ENCODE data around the gene CSGALNACT2.

Gene CSGALNACT2

DNA sequence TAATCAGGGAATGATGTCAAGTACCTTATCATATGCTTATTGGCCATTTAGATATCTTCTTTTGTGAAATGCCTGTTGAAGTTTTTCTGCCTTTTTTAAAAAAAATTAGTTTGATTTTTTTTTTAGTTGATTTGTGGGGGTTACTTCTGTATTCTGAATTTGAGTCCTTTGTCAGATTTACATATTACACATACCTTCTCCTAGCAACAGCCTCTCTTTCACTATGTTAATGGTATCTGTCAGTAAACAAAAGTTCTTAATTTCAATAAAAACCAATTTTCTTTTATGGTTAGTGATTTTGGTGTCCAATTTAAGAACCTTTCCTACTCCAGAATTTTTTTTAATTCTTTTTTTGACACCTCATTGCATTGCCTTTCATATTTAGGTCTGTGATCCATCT lies 52.0 kb downstream of the CSGALNACT2 start:
- Histone ChIP-seq H3K4me3 (ENCODE audit: low read length) (no peak overlapping the region), H3K27me3 (ENCODE audit: control insufficient read depth, insufficient read depth, low read length) (no peaks in the 10 kb centered on the region), H3K36me3 (ENCODE audit: control insufficient read depth, insufficient read depth, low read length) (peaks cover 2% of the 10 kb centered on the region), H3K9ac (ENCODE audit: low read length) (no peak overlapping the region), H3K27ac (ENCODE audit: low read depth, low read length) (no peak overlapping the region), H3K4me1 (ENCODE audit: control insufficient read depth, insufficient read depth, low read length) (no peaks in the 10 kb centered on the region)

DNA sequence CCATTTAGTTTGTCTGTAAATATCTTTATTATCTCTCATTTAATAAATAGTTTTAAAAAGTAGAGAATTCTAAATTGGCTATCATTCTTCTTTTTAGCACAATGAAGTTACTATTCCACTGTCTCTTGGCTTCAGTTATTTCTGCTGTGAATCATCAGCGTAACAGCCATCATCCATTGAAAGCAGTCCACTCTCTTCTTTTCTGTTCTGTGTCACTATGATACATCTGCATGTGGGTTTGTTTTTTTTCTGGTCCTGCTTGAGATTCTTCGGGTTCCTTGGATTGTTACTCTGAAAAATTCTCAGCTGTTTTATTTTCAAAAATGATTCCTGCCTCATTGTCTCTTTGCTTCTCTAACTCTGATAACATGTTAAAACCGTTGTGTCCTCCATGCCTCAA lies 52.5 kb downstream of the CSGALNACT2 start:
- Histone ChIP-seq H3K4me1 (ENCODE audit: control insufficient read depth, insufficient read depth, low read length) (no peaks in the 10 kb centered on the region), H3K9ac (ENCODE audit: low read length) (no peak overlapping the region), H3K4me3 (ENCODE audit: low read length) (no peak overlapping the region), H3K27ac (ENCODE audit: low read depth, low read length) (no peak overlapping the region), H3K36me3 (ENCODE audit: control insufficient read depth, insufficient read depth, low read length) (peaks cover 2% of the 10 kb centered on the region), H3K27me3 (ENCODE audit: control insufficient read depth, insufficient read depth, low read length) (no peaks in the 10 kb centered on the region)

GRCh38 chr10:43192884-43193283 lies 54.6 kb downstream of the CSGALNACT2 start:
- H3K27ac ChIP-seq (ENCODE audit: low read depth, low read length): no peak overlapping the region
- H3K36me3 ChIP-seq (ENCODE audit: control insufficient read depth, insufficient read depth, low read length): peaks cover 2% of the 10 kb centered on the region

DNA sequence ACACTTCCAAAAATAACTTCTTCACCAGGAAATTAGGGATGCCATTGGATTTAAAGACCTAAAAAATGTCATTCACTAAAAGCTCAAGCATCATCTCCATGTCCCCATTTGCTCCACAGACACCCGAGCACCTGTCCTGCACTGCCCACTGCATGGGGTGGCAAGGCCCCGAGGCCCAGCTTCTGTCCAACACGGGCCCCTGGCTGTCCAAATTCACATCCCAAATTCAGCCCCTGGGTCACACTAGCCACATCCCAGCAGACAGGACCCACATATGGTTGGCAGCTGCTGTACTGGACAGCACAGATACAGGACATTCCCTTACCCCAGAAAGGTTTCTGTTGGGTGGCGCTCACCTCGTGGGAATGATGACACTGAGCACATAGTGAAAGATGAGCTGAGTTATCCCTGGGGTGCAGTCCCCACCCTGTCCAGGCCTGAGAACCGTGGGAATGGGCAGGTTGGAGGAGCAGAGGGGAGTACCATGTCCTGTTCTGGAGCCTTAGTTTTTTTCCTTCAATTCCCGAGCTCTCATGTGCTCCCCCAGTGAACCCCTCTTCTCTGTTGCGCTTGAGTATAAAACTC lies 55.3 kb downstream of the CSGALNACT2 start:
- no peaks in the 10 kb centered on the region for H3K27me3 ChIP-seq (ENCODE audit: control insufficient read depth, insufficient read depth, low read length)
- H3K27ac ChIP-seq (ENCODE audit: low read depth, low read length): no peak overlapping the region
- H3K4me1 ChIP-seq (ENCODE audit: control insufficient read depth, insufficient read depth, low read length): no peaks in the 10 kb centered on the region
- H3K9ac ChIP-seq (ENCODE audit: low read length): no peak overlapping the region
- H3K4me3 ChIP-seq (ENCODE audit: low read length): no peak overlapping the region
- H3K36me3 ChIP-seq (ENCODE audit: control insufficient read depth, insufficient read depth, low read length): no peaks in the 10 kb centered on the region

More at GRCh38 chr10:43192884-43193283, 54.6 kb downstream of the CSGALNACT2 start:
- no peaks in the 10 kb centered on the region for H3K27me3 ChIP-seq (ENCODE audit: control insufficient read depth, insufficient read depth, low read length)
- no peak overlapping the region for H3K9ac ChIP-seq (ENCODE audit: low read length)
- H3K4me1 ChIP-seq (ENCODE audit: control insufficient read depth, insufficient read depth, low read length): no peaks in the 10 kb centered on the region
- H3K4me3 ChIP-seq (ENCODE audit: low read length): no peak overlapping the region

- Histone ChIP-seq H3K9ac (ENCODE audit: low read length) (no peak overlapping the region), H3K27me3 (ENCODE audit: control insufficient read depth, insufficient read depth, low read length) (no peaks in the 10 kb centered on the region)
Observed at GRCh38 chr10:43194266-43194665, 56.0 kb downstream of the CSGALNACT2 start.

DNA sequence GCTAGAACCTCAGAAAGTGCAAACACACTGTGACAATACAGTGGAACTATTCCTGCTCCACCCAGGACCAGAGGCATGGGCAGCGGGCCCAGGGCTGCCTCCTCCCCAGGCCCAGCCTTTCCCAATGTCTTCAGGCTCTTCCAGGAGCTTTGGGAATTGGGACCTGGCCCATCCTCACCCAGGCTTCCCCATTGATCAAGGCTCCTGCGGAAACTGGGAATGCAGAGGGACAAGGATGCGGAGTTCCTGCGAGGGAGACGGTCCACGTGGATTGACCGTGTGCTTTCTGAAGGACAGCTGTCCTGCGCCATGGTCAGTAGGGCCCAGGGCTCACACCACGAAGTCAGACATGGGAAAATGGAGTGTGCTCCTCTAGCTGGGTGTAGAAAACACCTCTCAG lies 56.6 kb downstream of the CSGALNACT2 start:
- H3K36me3 ChIP-seq (ENCODE audit: control insufficient read depth, insufficient read depth, low read length): no peaks in the 10 kb centered on the region
- H3K4me3 ChIP-seq (ENCODE audit: low read length): no peak overlapping the region
- H3K9ac ChIP-seq (ENCODE audit: low read length): no peak overlapping the region
- H3K4me1 ChIP-seq (ENCODE audit: control insufficient read depth, insufficient read depth, low read length): no peaks in the 10 kb centered on the region
- no peak overlapping the region for H3K27ac ChIP-seq (ENCODE audit: low read depth, low read length)
- H3K27me3 ChIP-seq (ENCODE audit: control insufficient read depth, insufficient read depth, low read length): no peaks in the 10 kb centered on the region

More at GRCh38 chr10:43194266-43194665, 56.0 kb downstream of the CSGALNACT2 start:
- H3K4me1 ChIP-seq (ENCODE audit: control insufficient read depth, insufficient read depth, low read length): no peaks in the 10 kb centered on the region
- H3K36me3 ChIP-seq (ENCODE audit: control insufficient read depth, insufficient read depth, low read length): no peaks in the 10 kb centered on the region
- H3K27ac ChIP-seq (ENCODE audit: low read depth, low read length): no peak overlapping the region
- H3K4me3 ChIP-seq (ENCODE audit: low read length): no peak overlapping the region

GRCh38 chr10:43195557-43195956 lies 57.3 kb downstream of the CSGALNACT2 start:
- H3K27me3 ChIP-seq (ENCODE audit: control insufficient read depth, insufficient read depth, low read length): no peaks in the 10 kb centered on the region
- H3K27ac ChIP-seq (ENCODE audit: low read depth, low read length): no peak overlapping the region
- no peak overlapping the region for H3K4me3 ChIP-seq (ENCODE audit: low read length)
- no peaks in the 10 kb centered on the region for H3K36me3 ChIP-seq (ENCODE audit: control insufficient read depth, insufficient read depth, low read length)
- H3K9ac ChIP-seq (ENCODE audit: low read length): no peak overlapping the region
- no peaks in the 10 kb centered on the region for H3K4me1 ChIP-seq (ENCODE audit: control insufficient read depth, insufficient read depth, low read length)

- Histone ChIP-seq H3K9ac (ENCODE audit: low read length) (no peak overlapping the region), H3K27ac (ENCODE audit: low read depth, low read length) (no peak overlapping the region), H3K36me3 (ENCODE audit: control insufficient read depth, insufficient read depth, low read length) (no peaks in the 10 kb centered on the region), H3K27me3 (ENCODE audit: control insufficient read depth, insufficient read depth, low read length) (no peaks in the 10 kb centered on the region), H3K4me1 (ENCODE audit: control insufficient read depth, insufficient read depth, low read length) (no peaks in the 10 kb centered on the region), H3K4me3 (ENCODE audit: low read length) (no peak overlapping the region)
Observed at GRCh38 chr10:43196131-43196980, 58.1 kb downstream of the CSGALNACT2 start.

DNA sequence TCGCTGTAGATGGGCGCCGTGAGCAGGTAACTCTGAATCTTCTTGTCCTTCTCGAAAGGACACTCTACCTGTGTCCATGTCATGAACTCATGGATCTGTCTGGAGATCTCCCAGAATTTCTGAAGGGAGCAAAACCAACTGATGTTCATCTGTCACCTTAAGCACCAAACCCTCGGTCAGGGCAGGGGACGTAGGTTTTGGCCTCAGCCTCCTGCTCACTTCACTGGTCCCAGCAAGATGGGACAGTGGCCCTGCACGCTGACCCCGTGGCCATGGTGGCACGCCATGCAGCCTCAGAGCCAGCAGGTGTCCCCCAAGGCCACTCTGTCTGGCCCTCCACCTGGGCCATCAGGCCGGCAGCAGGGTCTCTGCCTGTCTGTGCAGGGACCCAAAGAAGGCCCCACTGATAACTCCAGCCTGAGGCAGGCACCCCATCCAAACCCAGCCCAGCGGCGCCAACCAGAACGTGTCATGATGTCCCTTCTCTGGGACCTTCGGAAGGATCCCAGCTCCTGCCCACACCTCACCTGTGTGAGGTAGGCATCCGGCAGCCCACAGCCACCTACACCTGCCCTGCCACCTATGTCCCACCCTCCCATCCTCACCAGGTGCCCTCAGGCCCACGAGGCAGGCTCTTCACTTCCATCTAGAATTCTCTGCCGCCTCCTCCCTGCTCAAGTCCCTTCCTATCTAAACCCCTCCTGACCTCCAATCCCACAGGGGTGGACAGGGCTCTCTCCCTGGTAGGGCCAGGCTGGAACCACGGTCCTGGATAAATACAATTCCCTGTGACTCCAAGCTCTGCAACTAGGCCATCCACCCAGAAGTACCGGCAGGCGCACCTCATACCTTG lies 59.0 kb downstream of the CSGALNACT2 start:
- H3K27me3 ChIP-seq (ENCODE audit: control insufficient read depth, insufficient read depth, low read length): no peaks in the 10 kb centered on the region
- H3K4me1 ChIP-seq (ENCODE audit: control insufficient read depth, insufficient read depth, low read length): no peaks in the 10 kb centered on the region
- no peak overlapping the region for H3K27ac ChIP-seq (ENCODE audit: low read depth, low read length)
- no peak overlapping the region for H3K4me3 ChIP-seq (ENCODE audit: low read length)
- no peaks in the 10 kb centered on the region for H3K36me3 ChIP-seq (ENCODE audit: control insufficient read depth, insufficient read depth, low read length)
- H3K9ac ChIP-seq (ENCODE audit: low read length): no peak overlapping the region

- Histone ChIP-seq H3K36me3 (ENCODE audit: control insufficient read depth, insufficient read depth, low read length) (no peaks in the 10 kb centered on the region), H3K9ac (ENCODE audit: low read length) (no peak overlapping the region), H3K27ac (ENCODE audit: low read depth, low read length) (no peak overlapping the region), H3K4me3 (ENCODE audit: low read length) (no peak overlapping the region), H3K27me3 (ENCODE audit: control insufficient read depth, insufficient read depth, low read length) (no peaks in the 10 kb centered on the region), H3K4me1 (ENCODE audit: control insufficient read depth, insufficient read depth, low read length) (no peaks in the 10 kb centered on the region)
Observed at GRCh38 chr10:43197834-43198681, 59.8 kb downstream of the CSGALNACT2 start.

DNA sequence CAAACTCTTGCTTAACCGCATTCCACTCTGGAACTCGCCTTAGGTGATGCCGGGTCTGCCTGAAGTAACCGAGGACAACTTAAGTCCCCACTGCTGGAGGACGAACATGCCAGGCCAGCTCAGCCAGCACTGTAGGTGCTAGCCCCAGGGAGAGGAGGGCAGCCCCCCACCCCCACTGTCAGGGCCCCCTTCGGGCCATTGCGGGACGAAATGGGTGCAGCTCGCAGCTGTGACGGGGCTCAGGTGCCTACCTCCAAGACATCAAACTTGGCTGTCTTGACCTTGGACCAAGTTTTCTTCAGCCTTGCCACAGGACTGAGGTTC lies 60.4 kb downstream of the CSGALNACT2 start:
- Histone ChIP-seq H3K4me3 (ENCODE audit: low read length) (no peak overlapping the region), H3K9ac (ENCODE audit: low read length) (no peak overlapping the region), H3K4me1 (ENCODE audit: control insufficient read depth, insufficient read depth, low read length) (no peaks in the 10 kb centered on the region), H3K27me3 (ENCODE audit: control insufficient read depth, insufficient read depth, low read length) (no peaks in the 10 kb centered on the region), H3K36me3 (ENCODE audit: control insufficient read depth, insufficient read depth, low read length) (no peaks in the 10 kb centered on the region), H3K27ac (ENCODE audit: low read depth, low read length) (no peak overlapping the region)
